ENCODE results near the gene ACSL3. TPM values are rescaled to one million over a fixed set of nuclear protein-coding genes. Genes with fewer than 3 reads are reported as not detected.

Gene ACSL3
- total RNA-seq, 1 experiment from 2014 or later = 85.2 TPM

GRCh38 chr2:222848862-222849261 lies 12.0 kb upstream of the ACSL3 start:
- ChIA-PET CTCF (no interaction called here), POLR2A (no interaction called here)
- Histone ChIP-seq H3K4me3 (ENCODE audit: low read depth in 2 of 2, low read length in 2 of 2) (no peak overlapping the region), H3K27ac (ENCODE audit: low read length) (no peak overlapping the region), H3K27me3 (ENCODE audit: control insufficient read depth, insufficient read depth, low read length) (no peaks in the 10 kb centered on the region), H3K4me1 (ENCODE audit: control insufficient read depth, insufficient read depth, low read length) (no peaks in the 10 kb centered on the region), H3K36me3 (ENCODE audit: control insufficient read depth, insufficient read depth, low read length) (no peaks in the 10 kb centered on the region), H3K9me3 (ENCODE audit: control insufficient read depth, insufficient read depth, low read depth, low read length) (no peaks in the 10 kb centered on the region)
- no TSS peak for BruUV-seq (replicated peaks)
- in situ Hi-C loops (cut with HindIII; ENCODE audit: low pct_unique_long_range_greater_than_20kb, low sequenced_read_pairs) (no loop called here), intact Hi-C loops (cut with micrococcal nuclease; ENCODE audit: unreplicated experiment) (no loop called here)
- no peak for DNase-seq (ENCODE audit: low read depth, low spot score)
- TF ChIP-seq POLR2AphosphoS5 (IDR thresholded peaks at IDR 0.05; ENCODE audit: low read depth, low read length) (no peak), CTCF (IDR thresholded peaks at IDR 0.05) (no peak), SIN3A (IDR thresholded peaks at IDR 0.05; ENCODE audit: borderline replicate concordance, insufficient read depth, low read depth, low read length) (no peak), TCF7L2 (IDR thresholded peaks at IDR 0.05; ENCODE audit: low read depth, low read length) (no peak), REST (IDR thresholded peaks at IDR 0.05; ENCODE audit: insufficient read depth in 1 of 2, low read depth in 2 of 2, low read length in 1 of 2) (no peak)
- no peak for ATAC-seq

GRCh38 chr2:222851956-222852617 lies 8.7 kb upstream of the ACSL3 start:
- no peak for DNase-seq (ENCODE audit: low read depth, low spot score)
- Histone ChIP-seq H3K27ac (ENCODE audit: low read length) (no peak overlapping the region), H3K9me3 (ENCODE audit: control insufficient read depth, insufficient read depth, low read depth, low read length) (no peaks in the 10 kb centered on the region), H3K36me3 (ENCODE audit: control insufficient read depth, insufficient read depth, low read length) (no peaks in the 10 kb centered on the region), H3K4me1 (ENCODE audit: control insufficient read depth, insufficient read depth, low read length) (no peaks in the 10 kb centered on the region), H3K4me3 (ENCODE audit: low read depth in 2 of 2, low read length in 2 of 2) (no peak overlapping the region), H3K27me3 (ENCODE audit: control insufficient read depth, insufficient read depth, low read length) (no peaks in the 10 kb centered on the region)
- no TSS peak for BruUV-seq (replicated peaks)
- ChIA-PET POLR2A (no interaction called here), CTCF (no interaction called here)
- in situ Hi-C loops (cut with HindIII; ENCODE audit: low pct_unique_long_range_greater_than_20kb, low sequenced_read_pairs) (no loop called here), intact Hi-C loops (cut with micrococcal nuclease; ENCODE audit: unreplicated experiment) (no loop called here)
- TF ChIP-seq TCF7L2 (IDR thresholded peaks at IDR 0.05; ENCODE audit: low read depth, low read length) (no peak), CTCF (IDR thresholded peaks at IDR 0.05) (no peak), POLR2AphosphoS5 (IDR thresholded peaks at IDR 0.05; ENCODE audit: low read depth, low read length) (no peak), REST (IDR thresholded peaks at IDR 0.05; ENCODE audit: insufficient read depth in 1 of 2, low read depth in 2 of 2, low read length in 1 of 2) (no peak)
- no peak for ATAC-seq

All from Panc1 (cell line).